Measurements from ENCODE around the gene MGAT4A.
A peak's percentile ranks its signal among the peaks of the same experiment; 100 is the strongest.

MGAT4A gene

DNA sequence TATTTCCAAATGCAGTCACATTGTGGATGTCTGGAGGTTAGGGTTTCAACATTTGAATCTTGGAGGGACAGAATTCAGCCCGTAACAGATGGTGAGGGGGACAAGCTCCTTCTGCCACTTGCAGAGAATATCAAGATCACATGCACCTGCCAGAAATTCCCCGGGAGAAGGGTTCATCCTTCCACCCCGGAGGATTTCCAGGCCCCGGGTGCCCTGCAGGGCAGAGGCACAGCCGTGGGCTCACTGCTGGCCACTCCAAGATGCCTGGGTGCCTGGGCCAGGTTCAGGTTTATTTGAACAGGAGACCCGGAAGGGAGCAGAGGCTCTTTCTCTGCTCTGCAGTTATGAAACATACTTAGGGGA is 38.2 kb upstream of the MGAT4A start:
- ATAC-seq: no peak
- no peak for TF ChIP-seq ZFP3 (CRISPR knock-in tag; IDR thresholded peaks at IDR 0.05)
- TF ChIP-seq ZFP30 (CRISPR knock-in tag; IDR thresholded peaks at IDR 0.05): no peak
- no peak for TF ChIP-seq ARNTL (CRISPR knock-in tag; IDR thresholded peaks at IDR 0.05; ENCODE audit: borderline replicate concordance, low read depth)
- no peak for TF ChIP-seq SNAI2 (CRISPR knock-in tag; IDR thresholded peaks at IDR 0.05)
- no peak for TF ChIP-seq ZNF8 (CRISPR knock-in tag; IDR thresholded peaks at IDR 0.05)
- TF ChIP-seq RARB (CRISPR knock-in tag; IDR thresholded peaks at IDR 0.05): no peak
- TF ChIP-seq TCF4 (CRISPR knock-in tag; IDR thresholded peaks at IDR 0.05; ENCODE audit: borderline replicate concordance): no peak
- no peak for TF ChIP-seq GLIS3 (CRISPR knock-in tag; IDR thresholded peaks at IDR 0.05)
- no peak for TF ChIP-seq ESRRG (CRISPR knock-in tag; IDR thresholded peaks at IDR 0.05)
- TF ChIP-seq, protein P1, sequence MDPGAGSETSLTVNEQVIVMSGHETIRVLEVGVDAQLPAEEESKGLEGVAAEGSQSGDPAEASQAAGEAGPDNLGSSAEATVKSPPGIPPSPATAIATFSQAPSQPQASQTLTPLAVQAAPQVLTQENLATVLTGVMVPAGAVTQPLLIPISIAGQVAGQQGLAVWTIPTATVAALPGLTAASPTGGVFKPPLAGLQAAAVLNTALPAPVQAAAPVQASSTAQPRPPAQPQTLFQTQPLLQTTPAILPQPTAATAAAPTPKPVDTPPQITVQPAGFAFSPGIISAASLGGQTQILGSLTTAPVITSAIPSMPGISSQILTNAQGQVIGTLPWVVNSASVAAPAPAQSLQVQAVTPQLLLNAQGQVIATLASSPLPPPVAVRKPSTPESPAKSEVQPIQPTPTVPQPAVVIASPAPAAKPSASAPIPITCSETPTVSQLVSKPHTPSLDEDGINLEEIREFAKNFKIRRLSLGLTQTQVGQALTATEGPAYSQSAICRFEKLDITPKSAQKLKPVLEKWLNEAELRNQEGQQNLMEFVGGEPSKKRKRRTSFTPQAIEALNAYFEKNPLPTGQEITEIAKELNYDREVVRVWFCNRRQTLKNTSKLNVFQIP (CRISPR knock-in tag; IDR thresholded peaks at IDR 0.05; ENCODE audit: borderline replicate concordance, low read depth): no peak
- TF ChIP-seq ISL1 (CRISPR knock-in tag; IDR thresholded peaks at IDR 0.05): no peak
- TF ChIP-seq ZNF70 (CRISPR knock-in tag; IDR thresholded peaks at IDR 0.05): no peak
- no peak for TF ChIP-seq PPARA (CRISPR knock-in tag; IDR thresholded peaks at IDR 0.05; ENCODE audit: borderline replicate concordance)
- no peak for TF ChIP-seq BACH2 (CRISPR knock-in tag; IDR thresholded peaks at IDR 0.05; ENCODE audit: borderline replicate concordance)

DNA sequence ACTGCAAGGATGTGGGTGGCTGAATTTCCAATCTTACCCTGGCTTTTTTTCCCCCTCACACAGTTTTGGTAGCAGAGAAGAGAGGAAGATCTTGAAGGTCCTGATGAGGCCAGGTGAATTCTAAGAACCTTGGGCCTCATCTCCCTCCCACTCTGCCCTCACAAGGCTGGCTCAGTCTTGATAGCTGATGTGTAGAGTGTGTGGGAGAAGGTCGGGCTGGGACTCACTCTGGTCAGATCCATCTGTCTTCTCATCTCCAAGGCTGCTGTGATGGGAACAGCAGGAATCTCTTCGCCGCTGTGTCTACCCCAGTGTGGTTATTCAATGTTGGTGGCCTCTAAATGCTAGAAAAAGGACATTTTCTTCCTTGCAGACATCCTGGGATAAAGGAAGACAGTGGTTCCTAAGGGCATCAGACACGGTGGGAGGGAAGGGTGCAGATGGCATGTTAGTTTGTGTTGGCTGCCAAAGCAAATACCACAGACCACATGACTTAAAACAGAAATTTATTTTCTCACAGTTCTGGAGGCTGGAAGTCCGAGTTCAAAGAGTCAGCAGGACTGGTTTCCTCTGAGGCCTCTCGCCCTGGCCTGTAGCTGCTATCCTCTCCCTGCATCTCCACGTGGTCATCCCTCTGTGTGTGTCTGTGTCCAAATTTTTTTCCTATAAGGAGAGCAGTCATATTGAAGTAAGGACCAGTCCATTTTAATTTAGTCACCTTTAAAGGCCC is 37.6 kb upstream of the MGAT4A start:
- TF ChIP-seq RARB (CRISPR knock-in tag; IDR thresholded peaks at IDR 0.05) (no peak), OSR1 (CRISPR knock-in tag; IDR thresholded peaks at IDR 0.05) (no peak), ZC3H10 (CRISPR knock-in tag; IDR thresholded peaks at IDR 0.05) (no peak), BACH2 (CRISPR knock-in tag; IDR thresholded peaks at IDR 0.05; ENCODE audit: borderline replicate concordance) (no peak), ZNF8 (CRISPR knock-in tag; IDR thresholded peaks at IDR 0.05) (no peak)

DNA sequence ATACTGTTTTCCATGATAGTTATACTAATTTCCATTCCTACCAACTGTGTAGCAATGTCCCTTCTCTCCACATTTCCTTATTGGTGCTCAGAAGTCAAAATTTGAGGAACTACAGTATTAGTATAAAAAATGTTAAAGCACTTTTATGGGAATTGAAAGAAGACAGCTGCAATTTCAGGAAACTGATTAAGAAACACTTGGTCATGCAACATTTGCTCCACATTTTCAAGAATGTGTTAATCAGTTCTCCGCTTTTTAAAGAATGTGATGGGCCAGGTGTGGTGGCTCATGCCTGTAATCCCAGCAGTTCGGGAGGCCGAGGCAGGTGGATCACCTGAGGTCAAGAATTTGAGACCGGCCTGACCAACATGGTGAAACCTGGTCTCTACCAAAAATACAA is 33.6 kb upstream of the MGAT4A start:
- ATAC-seq: no peak
- no peak for TF ChIP-seq ZC3H10 (CRISPR knock-in tag; IDR thresholded peaks at IDR 0.05)
- no peak for TF ChIP-seq TOX (CRISPR knock-in tag; IDR thresholded peaks at IDR 0.05; ENCODE audit: borderline replicate concordance)
- no peak for TF ChIP-seq ZNF565 (CRISPR knock-in tag; conservative IDR thresholded peaks at IDR 0.05; ENCODE audit: low read depth)
- no peak for TF ChIP-seq RARB (CRISPR knock-in tag; IDR thresholded peaks at IDR 0.05)
- TF ChIP-seq, protein P2, sequence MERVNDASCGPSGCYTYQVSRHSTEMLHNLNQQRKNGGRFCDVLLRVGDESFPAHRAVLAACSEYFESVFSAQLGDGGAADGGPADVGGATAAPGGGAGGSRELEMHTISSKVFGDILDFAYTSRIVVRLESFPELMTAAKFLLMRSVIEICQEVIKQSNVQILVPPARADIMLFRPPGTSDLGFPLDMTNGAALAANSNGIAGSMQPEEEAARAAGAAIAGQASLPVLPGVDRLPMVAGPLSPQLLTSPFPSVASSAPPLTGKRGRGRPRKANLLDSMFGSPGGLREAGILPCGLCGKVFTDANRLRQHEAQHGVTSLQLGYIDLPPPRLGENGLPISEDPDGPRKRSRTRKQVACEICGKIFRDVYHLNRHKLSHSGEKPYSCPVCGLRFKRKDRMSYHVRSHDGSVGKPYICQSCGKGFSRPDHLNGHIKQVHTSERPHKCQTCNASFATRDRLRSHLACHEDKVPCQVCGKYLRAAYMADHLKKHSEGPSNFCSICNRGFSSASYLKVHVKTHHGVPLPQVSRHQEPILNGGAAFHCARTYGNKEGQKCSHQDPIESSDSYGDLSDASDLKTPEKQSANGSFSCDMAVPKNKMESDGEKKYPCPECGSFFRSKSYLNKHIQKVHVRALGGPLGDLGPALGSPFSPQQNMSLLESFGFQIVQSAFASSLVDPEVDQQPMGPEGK (CRISPR knock-in tag; IDR thresholded peaks at IDR 0.05; ENCODE audit: borderline replicate concordance): no peak
- TF ChIP-seq ESRRG (CRISPR knock-in tag; IDR thresholded peaks at IDR 0.05): no peak
- TF ChIP-seq SNAI2 (CRISPR knock-in tag; IDR thresholded peaks at IDR 0.05): no peak
- TF ChIP-seq, protein P3, sequence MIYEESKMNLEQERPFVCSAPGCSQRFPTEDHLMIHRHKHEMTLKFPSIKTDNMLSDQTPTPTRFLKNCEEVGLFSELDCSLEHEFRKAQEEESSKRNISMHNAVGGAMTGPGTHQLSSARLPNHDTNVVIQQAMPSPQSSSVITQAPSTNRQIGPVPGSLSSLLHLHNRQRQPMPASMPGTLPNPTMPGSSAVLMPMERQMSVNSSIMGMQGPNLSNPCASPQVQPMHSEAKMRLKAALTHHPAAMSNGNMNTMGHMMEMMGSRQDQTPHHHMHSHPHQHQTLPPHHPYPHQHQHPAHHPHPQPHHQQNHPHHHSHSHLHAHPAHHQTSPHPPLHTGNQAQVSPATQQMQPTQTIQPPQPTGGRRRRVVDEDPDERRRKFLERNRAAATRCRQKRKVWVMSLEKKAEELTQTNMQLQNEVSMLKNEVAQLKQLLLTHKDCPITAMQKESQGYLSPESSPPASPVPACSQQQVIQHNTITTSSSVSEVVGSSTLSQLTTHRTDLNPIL (CRISPR knock-in tag; IDR thresholded peaks at IDR 0.05; ENCODE audit: low read depth): no peak
- TF ChIP-seq ZFP30 (CRISPR knock-in tag; IDR thresholded peaks at IDR 0.05): no peak
- TF ChIP-seq, protein P4, sequence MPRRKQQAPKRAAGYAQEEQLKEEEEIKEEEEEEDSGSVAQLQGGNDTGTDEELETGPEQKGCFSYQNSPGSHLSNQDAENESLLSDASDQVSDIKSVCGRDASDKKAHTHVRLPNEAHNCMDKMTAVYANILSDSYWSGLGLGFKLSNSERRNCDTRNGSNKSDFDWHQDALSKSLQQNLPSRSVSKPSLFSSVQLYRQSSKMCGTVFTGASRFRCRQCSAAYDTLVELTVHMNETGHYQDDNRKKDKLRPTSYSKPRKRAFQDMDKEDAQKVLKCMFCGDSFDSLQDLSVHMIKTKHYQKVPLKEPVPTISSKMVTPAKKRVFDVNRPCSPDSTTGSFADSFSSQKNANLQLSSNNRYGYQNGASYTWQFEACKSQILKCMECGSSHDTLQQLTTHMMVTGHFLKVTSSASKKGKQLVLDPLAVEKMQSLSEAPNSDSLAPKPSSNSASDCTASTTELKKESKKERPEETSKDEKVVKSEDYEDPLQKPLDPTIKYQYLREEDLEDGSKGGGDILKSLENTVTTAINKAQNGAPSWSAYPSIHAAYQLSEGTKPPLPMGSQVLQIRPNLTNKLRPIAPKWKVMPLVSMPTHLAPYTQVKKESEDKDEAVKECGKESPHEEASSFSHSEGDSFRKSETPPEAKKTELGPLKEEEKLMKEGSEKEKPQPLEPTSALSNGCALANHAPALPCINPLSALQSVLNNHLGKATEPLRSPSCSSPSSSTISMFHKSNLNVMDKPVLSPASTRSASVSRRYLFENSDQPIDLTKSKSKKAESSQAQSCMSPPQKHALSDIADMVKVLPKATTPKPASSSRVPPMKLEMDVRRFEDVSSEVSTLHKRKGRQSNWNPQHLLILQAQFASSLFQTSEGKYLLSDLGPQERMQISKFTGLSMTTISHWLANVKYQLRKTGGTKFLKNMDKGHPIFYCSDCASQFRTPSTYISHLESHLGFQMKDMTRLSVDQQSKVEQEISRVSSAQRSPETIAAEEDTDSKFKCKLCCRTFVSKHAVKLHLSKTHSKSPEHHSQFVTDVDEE (CRISPR knock-in tag; IDR thresholded peaks at IDR 0.05): no peak
- TF ChIP-seq ARNTL (CRISPR knock-in tag; IDR thresholded peaks at IDR 0.05; ENCODE audit: borderline replicate concordance, low read depth): no peak
- TF ChIP-seq PPARA (CRISPR knock-in tag; IDR thresholded peaks at IDR 0.05; ENCODE audit: borderline replicate concordance): no peak
- no peak for TF ChIP-seq TCF4 (CRISPR knock-in tag; IDR thresholded peaks at IDR 0.05; ENCODE audit: borderline replicate concordance)
- TF ChIP-seq ZNF70 (CRISPR knock-in tag; IDR thresholded peaks at IDR 0.05): no peak
- TF ChIP-seq, protein P1 (CRISPR knock-in tag; IDR thresholded peaks at IDR 0.05; ENCODE audit: borderline replicate concordance, low read depth): no peak
- no peak for TF ChIP-seq BACH2 (CRISPR knock-in tag; IDR thresholded peaks at IDR 0.05; ENCODE audit: borderline replicate concordance)
- no peak for TF ChIP-seq OSR1 (CRISPR knock-in tag; IDR thresholded peaks at IDR 0.05)
- TF ChIP-seq, protein P5, sequence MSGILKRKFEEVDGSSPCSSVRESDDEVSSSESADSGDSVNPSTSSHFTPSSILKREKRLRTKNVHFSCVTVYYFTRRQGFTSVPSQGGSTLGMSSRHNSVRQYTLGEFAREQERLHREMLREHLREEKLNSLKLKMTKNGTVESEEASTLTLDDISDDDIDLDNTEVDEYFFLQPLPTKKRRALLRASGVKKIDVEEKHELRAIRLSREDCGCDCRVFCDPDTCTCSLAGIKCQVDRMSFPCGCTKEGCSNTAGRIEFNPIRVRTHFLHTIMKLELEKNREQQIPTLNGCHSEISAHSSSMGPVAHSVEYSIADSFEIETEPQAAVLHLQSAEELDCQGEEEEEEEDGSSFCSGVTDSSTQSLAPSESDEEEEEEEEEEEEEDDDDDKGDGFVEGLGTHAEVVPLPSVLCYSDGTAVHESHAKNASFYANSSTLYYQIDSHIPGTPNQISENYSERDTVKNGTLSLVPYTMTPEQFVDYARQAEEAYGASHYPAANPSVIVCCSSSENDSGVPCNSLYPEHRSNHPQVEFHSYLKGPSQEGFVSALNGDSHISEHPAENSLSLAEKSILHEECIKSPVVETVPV (CRISPR knock-in tag; IDR thresholded peaks at IDR 0.05): no peak
- no peak for TF ChIP-seq ZFP3 (CRISPR knock-in tag; IDR thresholded peaks at IDR 0.05)

More for the DNA sequence above, 37.6 kb upstream of the MGAT4A start:
- ATAC-seq: peak; percentile 24; the same call in 1 of the 3 replicates
